Left lobe of liver (tissue), 1 donor: ENCODE measurements around the gene ROCK1. TPM values are rescaled to one million over a fixed set of nuclear protein-coding genes. Genes with fewer than 3 reads are reported as not detected.

ENCODE experiments used
- total RNA-seq: library from RNA; stranded (reverse); gene quantifications from one replicate; pipeline ENCODE4 v1.2.1, GENCODE V29; 2021
- donor health status: DM: no; HTN: yes; CAD: no.

ROCK1 gene
- total RNA-seq, 1 donor from 2014 or later = 18.0 TPM

Other genes starting within 250 kb of the ROCK1 start
- 4.3 TPM for gene GREB1L, start 130.4 kb upstream of the ROCK1 start, total RNA-seq